Mammary epithelial cell (primary cell): ENCODE data around the gene SEC14L1.

Source experiments
- CTCF ChIP-seq, 2 donors: IDR thresholded peaks in 1 of 2; conservative IDR thresholded peaks in 1 of 2; 2 replicates each; pipeline ENCODE4 v1.5.1; 2011 to 2012; ENCODE audit warnings: inconsistent platforms in 2 of 2, low read length in 2 of 2, mild to moderate bottlenecking in 2 of 2, control low read depth in 1 of 2, low read depth in 1 of 2; ENCODE audit not compliant: insufficient read depth in 1 of 2; ENCODE audit errors: extremely low read depth in 1 of 2
- EZH2 ChIP-seq: IDR thresholded peaks from 2 replicates; pipeline ENCODE4 v1.6.1; 2012; ENCODE audit warnings: low read length, inconsistent platforms, borderline replicate concordance

DNA sequence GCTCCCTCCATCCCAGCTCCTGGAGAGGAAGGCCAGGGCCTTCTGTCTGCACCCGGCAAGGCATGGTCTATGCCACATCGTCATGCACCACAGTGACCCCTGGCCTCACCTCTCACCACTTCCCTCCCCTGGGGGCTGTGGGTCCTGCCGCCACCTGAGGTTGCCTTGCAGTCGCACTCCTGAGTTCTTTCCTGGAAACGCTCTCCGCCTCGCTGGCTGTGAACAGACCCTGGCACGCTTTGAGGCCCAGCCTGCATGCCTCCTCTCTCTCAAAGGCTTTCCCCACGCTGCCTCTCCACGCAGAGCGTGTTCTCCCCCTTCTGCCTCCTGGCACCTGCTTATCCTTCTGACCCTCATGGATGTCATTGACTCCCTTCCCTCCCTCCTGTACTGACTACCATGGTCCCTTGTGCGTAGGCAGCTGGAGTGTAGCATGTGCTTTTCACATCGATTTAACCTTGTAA, 45.4 kb downstream of the SEC14L1 start:
- no peak for TF ChIP-seq CTCF (conservative IDR thresholded peaks at IDR 0.05 in 1 of 2, IDR thresholded peaks at IDR 0.05 in 1 of 2; ENCODE audit: extremely low read depth in 1 of 2, insufficient read depth in 1 of 2, low read depth in 1 of 2, low read length in 2 of 2)
- TF ChIP-seq EZH2 = no peak
